Measurements from ENCODE around the gene SPON2. TPM values are rescaled to one million over a fixed set of nuclear protein-coding genes. Genes with fewer than 3 reads are reported as not detected.

SPON2 gene
- total RNA-seq, 2 donors from 2014 or later, result 15.2 to 18.4 TPM

DNA sequence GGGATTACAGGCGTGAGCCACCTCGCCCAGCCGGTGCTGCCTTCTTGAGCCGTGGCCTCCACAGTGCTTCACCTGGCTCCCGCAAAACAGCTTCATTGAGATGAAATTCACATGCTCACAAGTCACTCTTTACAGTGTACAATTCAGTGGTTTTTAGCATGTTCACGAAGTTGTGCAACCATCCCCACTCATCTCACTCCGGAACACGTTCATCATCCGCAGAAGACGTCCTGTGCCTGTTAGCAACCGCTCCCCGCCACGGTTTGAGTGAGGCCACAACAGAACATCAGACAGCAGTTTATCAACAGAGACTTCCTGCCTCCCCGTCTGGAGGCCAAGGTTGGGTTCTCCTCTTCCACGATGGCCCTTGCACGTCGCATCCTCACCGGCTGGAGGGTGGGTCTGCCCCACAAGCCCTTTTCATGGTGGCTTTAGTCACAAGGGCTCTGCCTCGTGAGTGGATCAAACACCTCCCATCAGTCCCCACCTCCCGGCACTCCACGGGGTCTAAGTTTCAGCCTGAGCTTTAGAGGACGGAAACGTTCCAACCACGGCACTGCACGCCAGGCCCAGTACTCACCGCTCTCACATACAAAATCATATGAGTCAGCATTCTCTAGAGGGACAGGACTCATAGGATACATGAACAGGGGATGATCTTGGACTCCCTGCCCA lies 29.6 kb upstream of the SPON2 start:
- no peaks in the 10 kb centered on the region for H3K27me3 ChIP-seq (replicated peaks; ENCODE audit: insufficient read depth)
- H3K4me3 ChIP-seq, result peak overlapping the region; percentile 43
- ATAC-seq (ENCODE audit: insufficient number of reproducible peaks, low FRiP score, low read depth) (no peak), DNase-seq (ENCODE audit: low spot score) (no peak)
- H3K9me3 ChIP-seq, result no peaks in the 10 kb centered on the region
- TF ChIP-seq, protein P1, sequence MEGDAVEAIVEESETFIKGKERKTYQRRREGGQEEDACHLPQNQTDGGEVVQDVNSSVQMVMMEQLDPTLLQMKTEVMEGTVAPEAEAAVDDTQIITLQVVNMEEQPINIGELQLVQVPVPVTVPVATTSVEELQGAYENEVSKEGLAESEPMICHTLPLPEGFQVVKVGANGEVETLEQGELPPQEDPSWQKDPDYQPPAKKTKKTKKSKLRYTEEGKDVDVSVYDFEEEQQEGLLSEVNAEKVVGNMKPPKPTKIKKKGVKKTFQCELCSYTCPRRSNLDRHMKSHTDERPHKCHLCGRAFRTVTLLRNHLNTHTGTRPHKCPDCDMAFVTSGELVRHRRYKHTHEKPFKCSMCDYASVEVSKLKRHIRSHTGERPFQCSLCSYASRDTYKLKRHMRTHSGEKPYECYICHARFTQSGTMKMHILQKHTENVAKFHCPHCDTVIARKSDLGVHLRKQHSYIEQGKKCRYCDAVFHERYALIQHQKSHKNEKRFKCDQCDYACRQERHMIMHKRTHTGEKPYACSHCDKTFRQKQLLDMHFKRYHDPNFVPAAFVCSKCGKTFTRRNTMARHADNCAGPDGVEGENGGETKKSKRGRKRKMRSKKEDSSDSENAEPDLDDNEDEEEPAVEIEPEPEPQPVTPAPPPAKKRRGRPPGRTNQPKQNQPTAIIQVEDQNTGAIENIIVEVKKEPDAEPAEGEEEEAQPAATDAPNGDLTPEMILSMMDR (IDR thresholded peaks at IDR 0.05), result no peak
- peak overlapping the region in 1 of 2 donors; percentile 25 for H3K27ac ChIP-seq
- H3K36me3 ChIP-seq, result no peaks in the 10 kb centered on the region
- peaks cover 0 to 13% of the 10 kb centered on the region in 2 donors for H3K4me1 ChIP-seq (ENCODE audit: control insufficient read depth in 1 of 2, low read depth in 2 of 2)

DNA sequence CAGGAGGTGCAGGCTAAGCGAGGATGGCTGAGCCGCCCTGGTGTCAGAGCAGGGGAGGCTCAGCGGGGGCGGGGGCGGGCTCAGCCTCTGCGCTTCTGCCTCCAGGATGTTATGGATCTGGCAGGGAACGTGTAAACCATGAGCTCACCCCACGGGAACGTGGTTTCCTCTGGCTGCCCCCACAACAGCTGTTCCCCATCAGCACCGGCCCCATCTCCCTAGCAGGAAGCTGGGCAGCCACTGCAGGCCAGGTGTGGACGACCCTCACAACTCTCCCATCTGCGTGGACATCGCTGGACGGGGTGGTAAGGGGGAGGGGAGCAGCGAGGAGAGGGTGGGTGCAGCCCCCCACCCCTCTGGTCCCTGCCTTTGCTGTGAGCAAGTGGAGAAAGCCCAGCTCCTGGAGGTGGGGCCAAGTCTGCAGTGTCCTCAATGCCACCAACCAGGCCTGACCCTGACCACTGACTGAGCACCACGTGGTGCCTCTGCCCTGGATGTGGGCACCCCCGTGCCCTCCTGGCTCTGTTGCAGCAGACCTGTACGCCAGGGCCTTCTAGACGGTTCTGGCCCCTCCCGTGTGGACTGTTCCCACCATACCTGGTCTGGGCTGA lies 28.1 kb upstream of the SPON2 start:
- H3K27ac ChIP-seq, result no peak overlapping the region
- no peaks in the 10 kb centered on the region for H3K27me3 ChIP-seq (replicated peaks; ENCODE audit: insufficient read depth)
- H3K9me3 ChIP-seq, result no peaks in the 10 kb centered on the region
- DNase-seq (ENCODE audit: low spot score), result no peak
- TF ChIP-seq, protein P1 (IDR thresholded peaks at IDR 0.05), result no peak
- no peak for ATAC-seq (ENCODE audit: insufficient number of reproducible peaks, low FRiP score, low read depth)
- H3K36me3 ChIP-seq, result no peaks in the 10 kb centered on the region
- peak overlapping the region; percentile 43 for H3K4me3 ChIP-seq
- H3K4me1 ChIP-seq (ENCODE audit: control insufficient read depth in 1 of 2, low read depth in 2 of 2), result peaks cover 0 to 13% of the 10 kb centered on the region in 2 donors

DNA sequence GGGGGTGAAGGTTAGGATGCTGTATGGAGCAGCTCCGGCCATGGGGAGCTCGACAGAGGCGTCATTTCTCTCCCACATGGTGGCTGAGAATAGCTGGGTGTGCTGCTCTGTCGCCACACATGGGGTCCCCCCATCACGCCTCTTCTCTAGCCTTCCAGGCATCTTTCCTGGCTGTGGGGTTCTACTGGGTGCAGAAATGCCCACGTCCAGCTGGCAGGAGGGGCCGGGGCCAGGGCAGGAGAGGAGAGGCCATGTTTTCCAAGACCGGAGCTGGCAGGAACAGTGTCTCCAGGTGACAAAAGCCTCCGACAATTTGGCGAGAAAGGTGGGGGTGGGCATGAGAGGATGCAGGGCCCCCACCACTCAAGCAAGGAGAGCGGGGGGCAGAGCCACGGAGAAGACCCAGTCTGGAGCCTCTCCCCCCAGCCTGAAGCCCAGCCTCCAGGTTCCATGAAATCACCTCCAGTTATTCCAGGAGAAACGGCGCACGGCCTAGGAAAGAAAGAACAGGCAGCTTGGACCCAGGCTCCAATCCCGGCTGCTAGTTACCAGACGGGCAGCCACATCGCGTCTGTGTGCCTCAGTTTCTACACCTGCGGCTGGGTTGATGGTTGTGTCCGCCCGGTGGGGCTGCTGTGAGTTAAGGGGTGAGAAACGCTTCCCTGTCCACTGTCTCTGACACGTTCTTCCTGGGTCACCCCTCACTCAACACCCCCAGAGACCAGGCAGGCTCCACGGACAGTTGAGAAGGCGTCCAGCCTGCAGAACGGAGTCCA lies 27.4 kb upstream of the SPON2 start:
- Histone ChIP-seq H3K27me3 (replicated peaks; ENCODE audit: insufficient read depth) (no peaks in the 10 kb centered on the region), H3K9me3 (no peaks in the 10 kb centered on the region), H3K36me3 (no peaks in the 10 kb centered on the region), H3K4me3 (no peak overlapping the region), H3K4me1 (ENCODE audit: control insufficient read depth in 1 of 2, low read depth in 2 of 2) (peaks cover 0 to 18% of the 10 kb centered on the region in 2 donors), H3K27ac (no peak overlapping the region)
- TF ChIP-seq, protein P1 (IDR thresholded peaks at IDR 0.05), result no peak
- ATAC-seq (ENCODE audit: insufficient number of reproducible peaks, low FRiP score, low read depth) (no peak), DNase-seq (ENCODE audit: low spot score) (no peak)

DNA sequence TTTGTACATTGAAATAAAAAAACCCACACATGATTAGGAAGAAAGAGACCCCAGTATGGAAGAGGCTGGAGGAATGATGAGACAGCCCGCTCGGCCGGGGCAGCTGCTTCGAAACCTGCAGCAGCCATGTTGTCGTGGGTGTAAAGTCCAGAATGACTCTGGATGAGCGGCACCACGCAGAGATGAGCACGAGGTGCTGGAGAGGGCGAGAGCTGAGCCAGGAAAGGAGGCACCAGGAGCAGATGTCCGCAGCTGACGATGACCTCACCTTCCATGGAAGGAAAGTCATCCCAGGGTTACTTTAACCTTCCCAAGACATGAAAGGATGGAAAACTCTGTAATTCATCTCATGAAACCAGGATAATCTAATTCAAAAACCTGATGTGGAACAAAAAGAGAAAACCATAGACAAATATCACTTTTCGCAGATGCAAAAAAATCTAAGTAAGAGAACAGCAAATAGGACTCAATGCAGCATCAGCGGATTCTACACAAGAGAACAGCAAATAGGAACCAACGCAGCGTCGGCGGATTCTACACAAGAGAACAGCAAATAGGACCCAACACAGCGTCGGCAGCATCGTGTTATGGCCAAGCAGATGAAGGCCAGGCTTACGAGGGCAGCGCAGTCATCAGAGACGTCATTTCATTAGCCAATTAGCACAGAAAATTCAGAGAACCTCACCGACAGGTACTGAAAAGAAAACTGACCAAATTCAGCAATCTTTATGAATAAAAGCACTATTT lies 25.9 kb upstream of the SPON2 start:
- Histone ChIP-seq H3K4me3 (no peak overlapping the region), H3K36me3 (no peaks in the 10 kb centered on the region), H3K27ac (no peak overlapping the region), H3K4me1 (ENCODE audit: control insufficient read depth in 1 of 2, low read depth in 2 of 2) (peaks cover 8 to 29% of the 10 kb centered on the region in 2 donors), H3K9me3 (no peaks in the 10 kb centered on the region), H3K27me3 (replicated peaks; ENCODE audit: insufficient read depth) (no peaks in the 10 kb centered on the region)
- TF ChIP-seq, protein P1 (IDR thresholded peaks at IDR 0.05), result no peak
- DNase-seq (ENCODE audit: low spot score), result no peak
- ATAC-seq (ENCODE audit: insufficient number of reproducible peaks, low FRiP score, low read depth), result no peak

All from thoracic aorta (tissue), 2 donors.